HepG2 (cell line): ENCODE data around the gene IQGAP2. TPM values are rescaled to one million over a fixed set of nuclear protein-coding genes. Genes with fewer than 3 reads are reported as not detected.

ENCODE experiments used
- BCL6 ChIP-seq: IDR thresholded peaks from 2 replicates; pipeline ENCODE4 v1.6.1; 2016; ENCODE audit warnings: missing genetic modification reagents, missing compliant biosample characterization
- RAD51 ChIP-seq: fragments of 450-650 bp; IDR thresholded peaks from 2 replicates; pipeline ENCODE4 v1.6.1; 2016; ENCODE audit warnings: borderline replicate concordance
- RXRB ChIP-seq: IDR thresholded peaks from 2 replicates; pipeline ENCODE4 v1.6.1; 2016; ENCODE audit warnings: borderline replicate concordance, missing genetic modification reagents, missing compliant biosample characterization
- polyA plus RNA-seq, 8 experiments: library from polyadenylated mRNA; depleted of rRNA in 3 of 8; stranded (reverse) in 7 of 8; unstranded in 1 of 8; fragments of >200 nt; fragmentation: Illumina TruSeq in 4 of 8; extraction: Trizol in 4 of 8; gene quantifications; 2 replicates each; pipeline versions ENCODE4 v1.2.1 to v1.2.3, GENCODE V29; 2011 to 2016; ENCODE audit warnings: low read depth in 4 of 8, missing spikeins in 1 of 8, mixed read lengths in 1 of 8; ENCODE audit not compliant: insufficient read depth in 1 of 8
- total RNA-seq, 5 experiments: library from RNA; depleted of rRNA; stranded (reverse); fragments of >200 nt; fragmentation: Illumina TruSeq; extraction: Trizol; gene quantifications; 2 replicates each; pipeline ENCODE4 v1.2.3, GENCODE V29; 2016; ENCODE audit warnings: low read depth in 1 of 5
- TF ChIP-seq, protein P1 (sequence below): sonication (generic); formaldehyde crosslinking; IDR thresholded peaks from 2 replicates; pipeline ENCODE4 v1.4.0; 2020; ENCODE audit warnings: low read depth, missing genetic modification reagents
- TF ChIP-seq, protein P2 (sequence below): sonication (generic); formaldehyde crosslinking; IDR thresholded peaks from 2 replicates; pipeline ENCODE4 v1.5.0; 2020; ENCODE audit warnings: mild to moderate bottlenecking, missing genetic modification reagents
- TF ChIP-seq, protein P3 (sequence below): sonication (generic); formaldehyde crosslinking; IDR thresholded peaks from 2 replicates; pipeline ENCODE4 v1.5.0; 2020; ENCODE audit warnings: mild to moderate bottlenecking, missing genetic modification reagents
- TF ChIP-seq, protein P4 (sequence below): sonication (generic); formaldehyde crosslinking; IDR thresholded peaks from 2 replicates; pipeline ENCODE4 v1.8.0; 2022; ENCODE audit warnings: mild to moderate bottlenecking, missing genetic modification reagents, borderline replicate concordance
- TF ChIP-seq, protein P5 (sequence below): sonication (generic); formaldehyde crosslinking; IDR thresholded peaks from 2 replicates; pipeline ENCODE4 v1.5.0; 2020; ENCODE audit warnings: mild to moderate bottlenecking, missing genetic modification reagents
- TF ChIP-seq, protein P6 (sequence below): sonication (generic); formaldehyde crosslinking; IDR thresholded peaks from 2 replicates; pipeline ENCODE4 v1.4.0; 2020; ENCODE audit warnings: mild to moderate bottlenecking, missing genetic modification reagents, borderline replicate concordance

Gene IQGAP2
- total and polyA plus RNA-seq, 2 of the 13 experiments (the other 11 are each of a cell fraction or from before 2014, with no cell fraction given) = 35.2 to 83.3 TPM

DNA sequence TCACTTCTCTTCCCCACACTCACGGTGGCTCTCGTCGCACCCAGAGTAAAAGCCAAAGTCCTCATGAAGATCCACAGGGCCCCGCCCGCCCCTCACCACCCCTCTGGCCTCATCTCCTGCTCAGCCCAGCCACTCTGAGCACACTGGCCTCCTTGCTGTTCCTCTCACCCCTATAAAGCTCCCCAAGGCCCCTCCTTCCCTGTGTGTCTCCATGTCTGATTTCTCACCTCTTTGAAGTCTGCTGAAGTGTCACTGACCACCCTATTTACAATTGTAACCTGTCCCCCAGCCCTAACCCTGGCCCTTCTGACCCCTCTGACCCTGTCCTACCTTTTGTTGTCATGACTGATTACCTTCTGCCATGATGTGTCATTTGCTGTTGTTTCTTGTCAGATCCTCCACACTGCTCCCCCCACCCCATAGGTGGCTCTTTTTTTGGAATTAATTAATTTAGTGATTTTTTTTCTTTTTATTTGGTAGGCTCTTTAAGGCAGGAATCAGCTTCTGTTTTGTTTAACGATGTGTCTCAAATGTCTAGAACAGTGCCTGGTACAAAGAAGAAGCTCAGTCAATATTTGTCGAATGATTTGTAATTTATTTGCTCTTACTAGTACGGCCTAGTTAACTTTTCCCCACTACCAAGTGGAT lies 90.2 kb downstream of the IQGAP2 start (continued):
- TF ChIP-seq, protein P1, sequence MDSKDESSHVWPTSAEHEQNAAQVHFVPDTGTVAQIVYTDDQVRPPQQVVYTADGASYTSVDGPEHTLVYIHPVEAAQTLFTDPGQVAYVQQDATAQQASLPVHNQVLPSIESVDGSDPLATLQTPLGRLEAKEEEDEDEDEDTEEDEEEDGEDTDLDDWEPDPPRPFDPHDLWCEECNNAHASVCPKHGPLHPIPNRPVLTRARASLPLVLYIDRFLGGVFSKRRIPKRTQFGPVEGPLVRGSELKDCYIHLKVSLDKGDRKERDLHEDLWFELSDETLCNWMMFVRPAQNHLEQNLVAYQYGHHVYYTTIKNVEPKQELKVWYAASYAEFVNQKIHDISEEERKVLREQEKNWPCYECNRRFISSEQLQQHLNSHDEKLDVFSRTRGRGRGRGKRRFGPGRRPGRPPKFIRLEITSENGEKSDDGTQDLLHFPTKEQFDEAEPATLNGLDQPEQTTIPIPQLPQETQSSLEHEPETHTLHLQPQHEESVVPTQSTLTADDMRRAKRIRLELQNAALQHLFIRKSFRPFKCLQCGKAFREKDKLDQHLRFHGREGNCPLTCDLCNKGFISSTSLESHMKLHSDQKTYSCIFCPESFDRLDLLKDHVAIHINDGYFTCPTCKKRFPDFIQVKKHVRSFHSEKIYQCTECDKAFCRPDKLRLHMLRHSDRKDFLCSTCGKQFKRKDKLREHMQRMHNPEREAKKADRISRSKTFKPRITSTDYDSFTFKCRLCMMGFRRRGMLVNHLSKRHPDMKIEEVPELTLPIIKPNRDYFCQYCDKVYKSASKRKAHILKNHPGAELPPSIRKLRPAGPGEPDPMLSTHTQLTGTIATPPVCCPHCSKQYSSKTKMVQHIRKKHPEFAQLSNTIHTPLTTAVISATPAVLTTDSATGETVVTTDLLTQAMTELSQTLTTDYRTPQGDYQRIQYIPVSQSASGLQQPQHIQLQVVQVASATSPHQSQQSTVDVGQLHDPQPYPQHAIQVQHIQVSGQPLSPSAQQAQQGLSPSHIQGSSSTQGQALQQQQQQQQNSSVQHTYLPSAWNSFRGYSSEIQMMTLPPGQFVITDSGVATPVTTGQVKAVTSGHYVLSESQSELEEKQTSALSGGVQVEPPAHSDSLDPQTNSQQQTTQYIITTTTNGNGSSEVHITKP (CRISPR knock-in tag) = no peak
- TF ChIP-seq, protein P2, sequence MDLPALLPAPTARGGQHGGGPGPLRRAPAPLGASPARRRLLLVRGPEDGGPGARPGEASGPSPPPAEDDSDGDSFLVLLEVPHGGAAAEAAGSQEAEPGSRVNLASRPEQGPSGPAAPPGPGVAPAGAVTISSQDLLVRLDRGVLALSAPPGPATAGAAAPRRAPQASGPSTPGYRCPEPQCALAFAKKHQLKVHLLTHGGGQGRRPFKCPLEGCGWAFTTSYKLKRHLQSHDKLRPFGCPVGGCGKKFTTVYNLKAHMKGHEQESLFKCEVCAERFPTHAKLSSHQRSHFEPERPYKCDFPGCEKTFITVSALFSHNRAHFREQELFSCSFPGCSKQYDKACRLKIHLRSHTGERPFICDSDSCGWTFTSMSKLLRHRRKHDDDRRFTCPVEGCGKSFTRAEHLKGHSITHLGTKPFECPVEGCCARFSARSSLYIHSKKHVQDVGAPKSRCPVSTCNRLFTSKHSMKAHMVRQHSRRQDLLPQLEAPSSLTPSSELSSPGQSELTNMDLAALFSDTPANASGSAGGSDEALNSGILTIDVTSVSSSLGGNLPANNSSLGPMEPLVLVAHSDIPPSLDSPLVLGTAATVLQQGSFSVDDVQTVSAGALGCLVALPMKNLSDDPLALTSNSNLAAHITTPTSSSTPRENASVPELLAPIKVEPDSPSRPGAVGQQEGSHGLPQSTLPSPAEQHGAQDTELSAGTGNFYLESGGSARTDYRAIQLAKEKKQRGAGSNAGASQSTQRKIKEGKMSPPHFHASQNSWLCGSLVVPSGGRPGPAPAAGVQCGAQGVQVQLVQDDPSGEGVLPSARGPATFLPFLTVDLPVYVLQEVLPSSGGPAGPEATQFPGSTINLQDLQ (CRISPR knock-in tag) = no peak
- TF ChIP-seq, protein P3, sequence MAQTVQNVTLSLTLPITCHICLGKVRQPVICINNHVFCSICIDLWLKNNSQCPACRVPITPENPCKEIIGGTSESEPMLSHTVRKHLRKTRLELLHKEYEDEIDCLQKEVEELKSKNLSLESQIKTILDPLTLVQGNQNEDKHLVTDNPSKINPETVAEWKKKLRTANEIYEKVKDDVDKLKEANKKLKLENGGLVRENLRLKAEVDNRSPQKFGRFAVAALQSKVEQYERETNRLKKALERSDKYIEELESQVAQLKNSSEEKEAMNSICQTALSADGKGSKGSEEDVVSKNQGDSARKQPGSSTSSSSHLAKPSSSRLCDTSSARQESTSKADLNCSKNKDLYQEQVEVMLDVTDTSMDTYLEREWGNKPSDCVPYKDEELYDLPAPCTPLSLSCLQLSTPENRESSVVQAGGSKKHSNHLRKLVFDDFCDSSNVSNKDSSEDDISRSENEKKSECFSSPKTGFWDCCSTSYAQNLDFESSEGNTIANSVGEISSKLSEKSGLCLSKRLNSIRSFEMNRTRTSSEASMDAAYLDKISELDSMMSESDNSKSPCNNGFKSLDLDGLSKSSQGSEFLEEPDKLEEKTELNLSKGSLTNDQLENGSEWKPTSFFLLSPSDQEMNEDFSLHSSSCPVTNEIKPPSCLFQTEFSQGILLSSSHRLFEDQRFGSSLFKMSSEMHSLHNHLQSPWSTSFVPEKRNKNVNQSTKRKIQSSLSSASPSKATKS (CRISPR knock-in tag) = no peak
- TF ChIP-seq, protein P4, sequence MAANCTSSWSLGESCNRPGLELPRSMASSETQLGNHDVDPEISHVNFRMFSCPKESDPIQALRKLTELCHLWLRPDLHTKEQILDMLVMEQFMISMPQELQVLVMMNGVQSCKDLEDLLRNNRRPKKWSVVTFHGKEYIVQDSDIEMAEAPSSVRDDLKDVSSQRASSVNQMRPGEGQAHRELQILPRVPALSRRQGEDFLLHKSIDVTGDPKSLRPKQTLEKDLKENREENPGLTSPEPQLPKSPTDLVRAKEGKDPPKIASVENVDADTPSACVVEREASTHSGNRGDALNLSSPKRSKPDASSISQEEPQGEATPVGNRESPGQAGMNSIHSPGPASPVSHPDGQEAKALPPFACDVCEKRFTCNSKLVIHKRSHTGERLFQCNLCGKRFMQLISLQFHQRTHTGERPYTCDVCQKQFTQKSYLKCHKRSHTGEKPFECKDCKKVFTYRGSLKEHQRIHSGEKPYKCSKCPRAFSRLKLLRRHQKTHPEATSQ (CRISPR knock-in tag) = no peak
- TF ChIP-seq, protein P5, sequence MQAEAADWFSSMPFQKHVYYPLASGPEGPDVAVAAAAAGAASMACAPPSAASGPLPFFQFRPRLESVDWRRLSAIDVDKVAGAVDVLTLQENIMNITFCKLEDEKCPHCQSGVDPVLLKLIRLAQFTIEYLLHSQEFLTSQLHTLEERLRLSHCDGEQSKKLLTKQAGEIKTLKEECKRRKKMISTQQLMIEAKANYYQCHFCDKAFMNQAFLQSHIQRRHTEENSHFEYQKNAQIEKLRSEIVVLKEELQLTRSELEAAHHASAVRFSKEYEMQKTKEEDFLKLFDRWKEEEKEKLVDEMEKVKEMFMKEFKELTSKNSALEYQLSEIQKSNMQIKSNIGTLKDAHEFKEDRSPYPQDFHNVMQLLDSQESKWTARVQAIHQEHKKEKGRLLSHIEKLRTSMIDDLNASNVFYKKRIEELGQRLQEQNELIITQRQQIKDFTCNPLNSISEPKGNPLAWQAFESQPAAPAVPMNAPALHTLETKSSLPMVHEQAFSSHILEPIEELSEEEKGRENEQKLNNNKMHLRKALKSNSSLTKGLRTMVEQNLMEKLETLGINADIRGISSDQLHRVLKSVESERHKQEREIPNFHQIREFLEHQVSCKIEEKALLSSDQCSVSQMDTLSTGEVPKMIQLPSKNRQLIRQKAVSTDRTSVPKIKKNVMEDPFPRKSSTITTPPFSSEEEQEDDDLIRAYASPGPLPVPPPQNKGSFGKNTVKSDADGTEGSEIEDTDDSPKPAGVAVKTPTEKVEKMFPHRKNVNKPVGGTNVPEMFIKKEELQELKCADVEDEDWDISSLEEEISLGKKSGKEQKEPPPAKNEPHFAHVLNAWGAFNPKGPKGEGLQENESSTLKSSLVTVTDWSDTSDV (CRISPR knock-in tag) = no peak
- TF ChIP-seq, protein P6, sequence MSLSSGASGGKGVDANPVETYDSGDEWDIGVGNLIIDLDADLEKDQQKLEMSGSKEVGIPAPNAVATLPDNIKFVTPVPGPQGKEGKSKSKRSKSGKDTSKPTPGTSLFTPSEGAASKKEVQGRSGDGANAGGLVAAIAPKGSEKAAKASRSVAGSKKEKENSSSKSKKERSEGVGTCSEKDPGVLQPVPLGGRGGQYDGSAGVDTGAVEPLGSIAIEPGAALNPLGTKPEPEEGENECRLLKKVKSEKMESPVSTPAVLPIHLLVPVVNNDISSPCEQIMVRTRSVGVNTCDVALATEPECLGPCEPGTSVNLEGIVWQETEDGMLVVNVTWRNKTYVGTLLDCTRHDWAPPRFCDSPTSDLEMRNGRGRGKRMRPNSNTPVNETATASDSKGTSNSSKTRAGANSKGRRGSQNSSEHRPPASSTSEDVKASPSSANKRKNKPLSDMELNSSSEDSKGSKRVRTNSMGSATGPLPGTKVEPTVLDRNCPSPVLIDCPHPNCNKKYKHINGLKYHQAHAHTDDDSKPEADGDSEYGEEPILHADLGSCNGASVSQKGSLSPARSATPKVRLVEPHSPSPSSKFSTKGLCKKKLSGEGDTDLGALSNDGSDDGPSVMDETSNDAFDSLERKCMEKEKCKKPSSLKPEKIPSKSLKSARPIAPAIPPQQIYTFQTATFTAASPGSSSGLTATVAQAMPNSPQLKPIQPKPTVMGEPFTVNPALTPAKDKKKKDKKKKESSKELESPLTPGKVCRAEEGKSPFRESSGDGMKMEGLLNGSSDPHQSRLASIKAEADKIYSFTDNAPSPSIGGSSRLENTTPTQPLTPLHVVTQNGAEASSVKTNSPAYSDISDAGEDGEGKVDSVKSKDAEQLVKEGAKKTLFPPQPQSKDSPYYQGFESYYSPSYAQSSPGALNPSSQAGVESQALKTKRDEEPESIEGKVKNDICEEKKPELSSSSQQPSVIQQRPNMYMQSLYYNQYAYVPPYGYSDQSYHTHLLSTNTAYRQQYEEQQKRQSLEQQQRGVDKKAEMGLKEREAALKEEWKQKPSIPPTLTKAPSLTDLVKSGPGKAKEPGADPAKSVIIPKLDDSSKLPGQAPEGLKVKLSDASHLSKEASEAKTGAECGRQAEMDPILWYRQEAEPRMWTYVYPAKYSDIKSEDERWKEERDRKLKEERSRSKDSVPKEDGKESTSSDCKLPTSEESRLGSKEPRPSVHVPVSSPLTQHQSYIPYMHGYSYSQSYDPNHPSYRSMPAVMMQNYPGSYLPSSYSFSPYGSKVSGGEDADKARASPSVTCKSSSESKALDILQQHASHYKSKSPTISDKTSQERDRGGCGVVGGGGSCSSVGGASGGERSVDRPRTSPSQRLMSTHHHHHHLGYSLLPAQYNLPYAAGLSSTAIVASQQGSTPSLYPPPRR (CRISPR knock-in tag) = peak; percentile 90
- peak; percentile 87 for TF ChIP-seq RXRB (CRISPR knock-in tag)
- no peak for TF ChIP-seq RAD51
- TF ChIP-seq BCL6 (CRISPR knock-in tag) = peak; percentile 52
